H9 (cell line): ENCODE measurements around the gene RANBP3. TPM values are rescaled to one million over a fixed set of nuclear protein-coding genes. Genes with fewer than 3 reads are reported as not detected.

Source experiments
- DNase-seq: peaks from one replicate; pipeline ENCODE4 v3.0.0-alpha.2; 2017
- H2AFZ ChIP-seq: one replicate; pipeline ENCODE4 v1.6.1; 2013; ENCODE audit warnings: mild to moderate bottlenecking, low read length, control low read depth, moderate library complexity
- H2AK5ac ChIP-seq: 2 replicates; pipeline ENCODE4 v1.6.1; 2013; ENCODE audit warnings: low read length, control low read depth, mixed read lengths; ENCODE audit not compliant: insufficient read length
- H2BK120ac ChIP-seq: one replicate; pipeline ENCODE4 v1.6.1; 2013; ENCODE audit warnings: low read depth, mild to moderate bottlenecking, low read length, control low read depth, inconsistent platforms; ENCODE audit not compliant: poor library complexity, severe bottlenecking
- H2BK12ac ChIP-seq: 2 replicates; pipeline ENCODE4 v1.6.1; 2013; ENCODE audit warnings: low read length, control low read depth, mixed read lengths, low read depth; ENCODE audit not compliant: insufficient read length
- H2BK15ac ChIP-seq: 2 replicates; pipeline ENCODE4 v1.6.1; 2013; ENCODE audit warnings: low read depth, low read length, control low read depth
- H2BK20ac ChIP-seq: one replicate; pipeline ENCODE4 v1.6.1; 2013; ENCODE audit warnings: low read depth, mild to moderate bottlenecking, low read length, control low read depth, inconsistent platforms; ENCODE audit not compliant: poor library complexity, severe bottlenecking
- H2BK5ac ChIP-seq: 2 replicates; pipeline ENCODE4 v1.6.1; 2013; ENCODE audit warnings: low read length, control low read depth, mixed read lengths; ENCODE audit not compliant: insufficient read length
- H3K14ac ChIP-seq: 2 replicates; pipeline ENCODE4 v1.6.1; 2013; ENCODE audit warnings: low read length, control low read depth; ENCODE audit not compliant: insufficient read depth
- H3K18ac ChIP-seq: 2 replicates; pipeline ENCODE4 v1.6.1; 2013; ENCODE audit warnings: low read depth, mild to moderate bottlenecking, mixed read lengths, low read length, control low read depth; ENCODE audit not compliant: insufficient read length
- H3K23ac ChIP-seq: 2 replicates; pipeline ENCODE4 v1.6.1; 2013; ENCODE audit warnings: low read length, control low read depth, mixed read lengths, low read depth; ENCODE audit not compliant: insufficient read length
- H3K23me2 ChIP-seq: 2 replicates; pipeline ENCODE4 v1.6.1; 2013; ENCODE audit warnings: low read depth, mild to moderate bottlenecking, mixed read lengths, low read length, control low read depth; ENCODE audit not compliant: insufficient read length, poor library complexity, severe bottlenecking
- H3K27ac ChIP-seq: 2 replicates; pipeline ENCODE4 v1.5.1; 2013; ENCODE audit warnings: low read length, control low read depth, mixed read lengths, low read depth; ENCODE audit not compliant: insufficient read length
- H3K27me3 ChIP-seq: 2 replicates; pipeline ENCODE4 v1.6.1; 2013; ENCODE audit warnings: low read length, control low read depth, inconsistent platforms; ENCODE audit not compliant: insufficient read depth
- H3K4ac ChIP-seq: 2 replicates; pipeline ENCODE4 v1.6.1; 2013; ENCODE audit warnings: low read depth, mild to moderate bottlenecking, control low read depth, inconsistent platforms, low read length, moderate library complexity
- H3K4me1 ChIP-seq: 2 replicates; pipeline ENCODE4 v1.6.1; 2013; ENCODE audit warnings: low read length, control low read depth, inconsistent platforms; ENCODE audit not compliant: insufficient read depth
- H3K4me2 ChIP-seq: 2 replicates; pipeline ENCODE4 v1.6.1; 2013; ENCODE audit warnings: low read length, control low read depth, mixed read lengths; ENCODE audit not compliant: insufficient read length, insufficient read depth
- H3K56ac ChIP-seq: 2 replicates; pipeline ENCODE4 v1.6.1; 2013; ENCODE audit warnings: low read depth, mild to moderate bottlenecking, mixed read lengths, low read length, control low read depth; ENCODE audit not compliant: insufficient read length
- H3K79me1 ChIP-seq: 2 replicates; pipeline ENCODE4 v1.6.1; 2013; ENCODE audit warnings: low read depth, mild to moderate bottlenecking, moderate library complexity, low read length, control low read depth, inconsistent platforms; ENCODE audit not compliant: insufficient read depth, poor library complexity, severe bottlenecking
- H3K79me2 ChIP-seq: 2 replicates; pipeline ENCODE4 v1.6.1; 2013; ENCODE audit warnings: low read length, control low read depth, inconsistent platforms; ENCODE audit not compliant: insufficient read depth
- H3K9ac ChIP-seq: 2 replicates; pipeline ENCODE4 v1.6.1; 2013; ENCODE audit warnings: low read length, control low read depth, mixed read lengths; ENCODE audit not compliant: insufficient read length; ENCODE audit errors: extremely low read depth
- H3K9me3 ChIP-seq: one replicate; pipeline ENCODE4 v1.6.1; 2013; ENCODE audit warnings: low read depth, low read length, inconsistent platforms; ENCODE audit not compliant: control insufficient read depth
- H3T11ph ChIP-seq: one replicate; pipeline ENCODE4 v1.6.1; 2013; ENCODE audit warnings: mild to moderate bottlenecking, low read length, control low read depth, inconsistent platforms
- H4K20me1 ChIP-seq: one replicate; pipeline ENCODE4 v1.6.1; 2013; ENCODE audit not compliant: control insufficient read depth, insufficient read length, insufficient read depth
- H4K5ac ChIP-seq: 2 replicates; pipeline ENCODE4 v1.6.1; 2013; ENCODE audit warnings: low read depth, mild to moderate bottlenecking, mixed read lengths, low read length, control low read depth; ENCODE audit not compliant: insufficient read length
- H4K8ac ChIP-seq: replicated peaks from 2 replicates; pipeline ENCODE4 v1.6.1; 2013; ENCODE audit warnings: low read length, control low read depth, mixed read lengths, low read depth; ENCODE audit not compliant: insufficient read length
- H4K91ac ChIP-seq: 2 replicates; pipeline ENCODE4 v1.6.1; 2013; ENCODE audit warnings: low read depth, mild to moderate bottlenecking, moderate library complexity, mixed read lengths, low read length, control low read depth; ENCODE audit not compliant: insufficient read length
- H3K27ac Mint-ChIP-seq, 3 experiments: 2 replicates in 2 of 3; 3 replicates in 1 of 3; pipeline ENCODE4 v1.8.0; 2020 to 2021; ENCODE audit warnings: mixed read lengths in 3 of 3, mild to moderate bottlenecking in 1 of 3, moderate library complexity in 1 of 3
- H3K27me3 Mint-ChIP-seq: 2 replicates; pipeline ENCODE4 v1.8.0; 2021; ENCODE audit warnings: low read depth, mild to moderate bottlenecking, moderate library complexity, mixed read lengths
- H3K36me3 Mint-ChIP-seq, 3 experiments: 2 replicates in 2 of 3; 3 replicates in 1 of 3; pipeline ENCODE4 v1.8.0; 2020 to 2021; ENCODE audit warnings: low read depth in 3 of 3, mixed read lengths in 3 of 3; ENCODE audit not compliant: insufficient read depth in 1 of 3
- H3K4me1 Mint-ChIP-seq, 2 experiments: 2 replicates each; pipeline ENCODE4 v1.8.0; 2020; ENCODE audit warnings: mixed read lengths in 2 of 2
- H3K4me3 Mint-ChIP-seq, 2 experiments: 2 replicates in 1 of 2; 3 replicates in 1 of 2; pipeline ENCODE4 v1.8.0; 2020 to 2021; ENCODE audit warnings: mild to moderate bottlenecking in 2 of 2, mixed read lengths in 2 of 2, moderate library complexity in 1 of 2
- H3K9me3 Mint-ChIP-seq, 2 experiments: 2 replicates in 1 of 2; 3 replicates in 1 of 2; pipeline ENCODE4 v1.8.0; 2020; ENCODE audit warnings: mild to moderate bottlenecking in 2 of 2, mixed read lengths in 2 of 2, moderate library complexity in 1 of 2
- CTCF ChIP-seq: fragments of 200-600 bp; sonication (generic); conservative IDR thresholded peaks from 3 replicates; pipeline ENCODE4 v1.8.0; 2021; ENCODE audit warnings: antibody characterized with exemption, mild to moderate bottlenecking
- WGBS: extraction: QIAGEN DNeasy Blood & Tissue Kit; methylation state at CpG from one replicate; pipeline ENCODE4 v1.1.7; 2013; ENCODE audit warnings: missing lambda C conversion rate, low lambda C conversion rate, mixed read lengths; ENCODE audit not compliant: insufficient read length; ENCODE audit errors: extremely low coverage; 5-methylcytosine and 5-hydroxymethylcytosine counted together
- total RNA-seq: library from RNA; stranded (reverse); gene quantifications from 2 replicates; pipeline ENCODE4 v1.2.1, GENCODE V29; 2021

Gene RANBP3
- total RNA-seq, 1 experiment from 2014 or later, result 86.5 TPM

DNA sequence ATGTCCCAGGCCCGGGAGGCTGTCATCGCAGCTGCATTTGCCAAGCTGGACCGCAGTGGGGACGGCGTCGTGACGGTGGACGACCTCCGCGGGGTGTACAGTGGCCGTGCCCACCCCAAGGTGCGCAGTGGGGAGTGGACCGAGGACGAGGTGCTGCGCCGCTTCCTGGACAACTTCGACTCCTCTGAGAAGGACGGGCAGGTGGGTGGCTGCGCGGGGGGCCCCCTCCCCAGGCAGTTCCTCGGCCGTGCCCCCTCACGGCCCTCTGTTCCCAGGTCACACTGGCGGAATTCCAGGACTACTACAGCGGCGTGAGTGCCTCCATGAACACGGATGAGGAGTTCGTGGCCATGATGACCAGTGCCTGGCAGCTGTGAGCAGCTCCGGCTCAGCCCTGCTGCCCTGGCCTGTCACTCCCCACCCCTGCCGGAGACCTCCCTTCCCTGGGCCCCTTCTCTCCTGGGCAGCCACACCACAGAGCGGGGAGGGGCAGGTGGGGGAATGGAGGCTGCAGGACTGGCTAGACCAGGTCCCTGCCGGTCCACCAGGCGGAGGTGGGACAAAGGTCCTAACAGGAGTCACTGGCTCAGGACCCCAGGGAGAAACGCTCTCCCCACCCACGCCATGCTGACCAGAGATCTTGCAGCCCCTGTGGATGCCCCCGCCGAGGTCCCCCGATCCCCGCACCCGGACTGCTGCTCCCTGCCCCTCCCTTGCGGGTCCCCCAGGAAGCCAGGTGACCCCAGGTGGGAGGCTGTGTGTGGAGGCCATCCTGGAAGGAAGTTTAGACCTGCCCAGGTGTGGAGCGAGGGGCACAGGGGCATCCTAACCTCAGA, 62.8 kb downstream of the RANBP3 start:
- H3K79me2 ChIP-seq, result no peaks in the 10 kb centered on the region
- no peak overlapping the region for H3K56ac ChIP-seq
- no peak overlapping the region for H3K23ac ChIP-seq
- no peak overlapping the region for H4K91ac ChIP-seq
- no peak overlapping the region for H3K14ac ChIP-seq
- H2BK15ac ChIP-seq, result no peak overlapping the region
- H3K9me3 ChIP-seq, result no peaks in the 10 kb centered on the region
- no peak overlapping the region for H3T11ph ChIP-seq
- Mint-ChIP-seq H3K9me3 (no peaks in the 10 kb centered on the region), H3K4me1 (no peaks in the 10 kb centered on the region), H3K4me3 (no peak overlapping the region), H3K27ac (no peak overlapping the region), H3K36me3 (peaks cover 11 to 39% (median 34%) of the 10 kb centered on the region in 3 experiments), H3K27me3 (no peaks in the 10 kb centered on the region; the same call in 1 of the 2 replicates)
- no peak overlapping the region for H2AK5ac ChIP-seq
- H4K8ac ChIP-seq, result no peak overlapping the region
- no peak overlapping the region for H3K4ac ChIP-seq
- H2BK12ac ChIP-seq, result no peak overlapping the region
- no peak overlapping the region for H3K27ac ChIP-seq
- no peak overlapping the region for H2AFZ ChIP-seq
- H2BK120ac ChIP-seq, result no peak overlapping the region
- H3K23me2 ChIP-seq, result no peaks in the 10 kb centered on the region
- no CpG with 5 or more reads among the region's 42 CpGs for WGBS
- no peaks in the 10 kb centered on the region for H4K20me1 ChIP-seq
- no peak for DNase-seq
- no peak overlapping the region for H3K9ac ChIP-seq
- H3K18ac ChIP-seq, result no peak overlapping the region
- H4K5ac ChIP-seq, result no peak overlapping the region
- H2BK5ac ChIP-seq, result no peak overlapping the region
- H3K27me3 ChIP-seq, result no peaks in the 10 kb centered on the region
- H3K79me1 ChIP-seq, result no peaks in the 10 kb centered on the region
- TF ChIP-seq CTCF, result no peak
- no peak overlapping the region for H2BK20ac ChIP-seq
- H3K4me2 ChIP-seq, result no peak overlapping the region
- no peaks in the 10 kb centered on the region for H3K4me1 ChIP-seq
